Right kidney (tissue), 1 donor: ENCODE results near the gene BST1.
"Not testable (repeated sequence)": the region's sequence is repeated elsewhere in the genome, so short reads cannot be mapped to it uniquely, and the experiment has no call there.

Experiments used
- DNase-seq: peaks from one replicate; pipeline ENCODE4 v3.0.0-alpha.2; 2016

Gene BST1

DNA sequence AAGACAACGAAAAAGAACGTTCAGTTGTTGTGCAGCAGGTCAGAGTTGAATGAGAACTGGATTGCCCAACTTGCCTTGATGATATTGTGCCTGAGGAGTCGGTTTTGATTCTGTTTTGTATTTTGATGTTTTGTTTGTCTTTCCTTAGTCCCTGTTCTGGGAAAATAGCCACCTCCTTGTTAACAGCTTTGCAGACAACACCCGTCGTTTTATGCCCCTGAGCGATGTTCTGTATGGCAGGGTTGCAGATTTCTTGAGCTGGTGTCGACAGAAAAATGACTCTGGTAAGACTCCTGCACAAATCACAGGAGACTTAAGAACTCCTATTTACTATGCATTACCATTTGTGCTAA is 4.5 kb downstream of the BST1 start:
- no peak for DNase-seq

DNA sequence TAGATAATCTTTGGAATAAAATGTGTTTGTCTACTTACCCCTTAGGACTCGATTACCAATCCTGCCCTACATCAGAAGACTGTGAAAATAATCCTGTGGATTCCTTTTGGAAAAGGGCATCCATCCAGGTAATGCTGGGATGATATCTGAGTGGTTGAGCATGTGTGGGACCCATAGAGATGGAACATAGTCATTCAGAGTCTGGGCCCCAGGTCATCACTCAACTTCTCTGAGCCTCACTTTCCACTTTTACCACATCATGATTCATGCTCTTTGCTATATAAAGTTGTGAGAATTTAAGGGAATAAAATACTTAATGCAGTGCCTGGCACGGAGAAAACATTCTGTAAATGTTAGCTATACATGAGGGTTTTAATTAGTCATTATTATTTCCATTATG is 8.9 kb downstream of the BST1 start:
- no peak for DNase-seq

DNA sequence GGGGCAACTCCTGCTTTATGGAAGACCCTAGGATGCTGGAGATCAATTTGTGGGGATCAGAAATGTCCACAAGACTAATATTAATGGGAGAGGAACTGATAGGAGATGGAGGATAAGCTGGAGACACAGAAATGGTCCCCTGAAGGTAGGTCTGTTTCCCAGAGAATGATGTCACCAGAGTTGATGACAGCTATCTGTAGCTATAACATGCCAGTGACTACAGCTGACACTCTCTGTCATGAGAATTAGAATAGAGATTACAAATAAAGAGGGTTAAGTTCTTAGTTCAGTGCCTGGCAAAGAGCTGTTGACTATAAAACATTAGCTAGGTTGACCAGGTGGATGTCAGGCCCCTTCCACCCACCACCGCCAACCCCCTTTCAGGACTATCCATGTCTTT is 9.3 kb downstream of the BST1 start:
- no peak for DNase-seq

DNA sequence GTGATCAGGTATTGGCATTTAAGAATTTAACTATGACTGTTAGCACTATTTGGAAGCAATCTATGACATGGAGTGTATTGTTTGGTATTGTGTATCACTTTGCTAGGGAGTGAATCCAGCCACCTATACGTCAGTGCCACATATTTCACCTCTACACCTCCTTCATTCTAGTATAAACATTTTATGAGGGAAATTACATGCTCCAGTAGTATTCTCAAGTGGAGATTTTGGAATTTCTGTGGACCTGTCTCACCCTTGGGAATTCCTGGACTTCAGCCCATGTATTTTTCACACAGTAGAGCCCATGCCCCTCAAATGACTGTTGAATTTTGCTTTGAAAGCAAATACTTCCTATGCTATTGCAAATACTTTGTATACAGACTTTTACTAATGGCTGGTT is 11.3 kb downstream of the BST1 start:
- no peak for DNase-seq

DNA sequence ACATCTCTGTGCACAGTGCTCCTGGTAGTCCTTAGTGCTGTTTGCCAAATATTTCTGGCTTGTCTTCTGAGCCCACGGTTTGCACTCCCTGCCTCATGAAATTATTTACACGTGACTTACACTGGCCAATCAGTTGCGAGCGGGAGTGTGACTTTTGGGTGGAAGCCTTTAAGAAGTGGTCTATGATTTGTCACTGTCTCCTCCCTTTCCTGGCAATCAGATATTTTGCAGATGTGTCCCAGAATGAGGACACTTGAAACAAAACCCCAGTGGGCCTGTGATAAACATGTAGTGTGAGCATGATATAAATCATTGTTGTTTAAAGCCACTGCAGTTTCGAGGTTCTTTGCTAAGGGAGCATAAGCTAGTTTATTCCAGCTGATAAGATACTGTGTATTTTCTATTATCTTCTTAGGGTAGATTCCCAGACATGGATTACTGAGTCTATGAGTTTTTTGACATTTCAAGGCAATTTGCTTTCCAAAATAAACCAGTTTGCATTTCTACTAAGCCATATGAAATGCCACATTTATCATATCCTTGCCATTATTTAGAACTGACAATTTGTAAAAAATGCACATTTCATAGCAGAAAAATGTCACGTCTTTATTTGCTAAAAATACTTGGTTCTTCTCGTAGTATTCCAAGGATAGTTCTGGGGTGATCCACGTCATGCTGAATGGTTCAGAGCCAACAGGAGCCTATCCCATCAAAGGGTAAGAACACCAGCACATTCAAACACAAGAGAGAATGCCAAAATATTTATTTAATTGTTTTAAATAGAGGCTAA is 12.0 kb downstream of the BST1 start:
- no peak for DNase-seq

DNA sequence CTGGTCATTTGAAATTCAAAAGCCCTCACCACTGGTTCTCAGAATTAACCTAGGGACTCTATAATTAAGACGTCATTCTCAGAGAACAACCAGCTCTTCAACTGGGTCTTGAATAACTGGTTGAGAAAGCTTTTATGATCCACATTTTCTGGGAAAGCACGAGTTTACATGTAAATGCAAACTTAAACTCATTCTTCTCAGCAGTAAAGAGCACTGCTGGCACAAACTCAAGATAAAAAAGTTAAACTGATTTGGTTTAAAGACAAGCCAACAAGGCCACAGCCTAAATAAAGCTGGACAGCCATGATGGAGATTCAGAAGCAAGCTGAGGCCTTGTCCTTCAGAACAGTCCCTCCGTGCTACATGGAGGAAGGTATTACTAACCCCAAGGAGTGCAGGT is 13.2 kb downstream of the BST1 start:
- no peak for DNase-seq

DNA sequence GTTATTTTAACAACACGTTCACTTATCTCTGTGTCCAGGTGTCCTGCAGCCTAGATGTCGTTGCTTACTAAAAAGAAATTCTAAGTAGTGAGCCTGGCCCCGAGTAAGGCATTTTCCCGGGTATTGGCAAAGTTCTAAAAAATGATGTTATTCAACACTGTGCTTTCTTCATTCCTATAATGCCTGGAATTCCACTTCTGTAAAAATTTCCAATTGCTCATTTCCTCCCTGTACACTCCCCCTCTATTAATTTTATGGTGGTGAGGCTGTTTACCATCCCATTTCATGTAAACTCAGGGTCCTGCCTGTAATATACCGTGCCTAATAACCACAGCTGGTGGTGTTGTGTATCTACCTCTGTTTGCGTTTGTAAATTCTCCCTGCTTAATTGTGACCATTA is 14.2 kb downstream of the BST1 start:
- DNase-seq, result no peak

DNA sequence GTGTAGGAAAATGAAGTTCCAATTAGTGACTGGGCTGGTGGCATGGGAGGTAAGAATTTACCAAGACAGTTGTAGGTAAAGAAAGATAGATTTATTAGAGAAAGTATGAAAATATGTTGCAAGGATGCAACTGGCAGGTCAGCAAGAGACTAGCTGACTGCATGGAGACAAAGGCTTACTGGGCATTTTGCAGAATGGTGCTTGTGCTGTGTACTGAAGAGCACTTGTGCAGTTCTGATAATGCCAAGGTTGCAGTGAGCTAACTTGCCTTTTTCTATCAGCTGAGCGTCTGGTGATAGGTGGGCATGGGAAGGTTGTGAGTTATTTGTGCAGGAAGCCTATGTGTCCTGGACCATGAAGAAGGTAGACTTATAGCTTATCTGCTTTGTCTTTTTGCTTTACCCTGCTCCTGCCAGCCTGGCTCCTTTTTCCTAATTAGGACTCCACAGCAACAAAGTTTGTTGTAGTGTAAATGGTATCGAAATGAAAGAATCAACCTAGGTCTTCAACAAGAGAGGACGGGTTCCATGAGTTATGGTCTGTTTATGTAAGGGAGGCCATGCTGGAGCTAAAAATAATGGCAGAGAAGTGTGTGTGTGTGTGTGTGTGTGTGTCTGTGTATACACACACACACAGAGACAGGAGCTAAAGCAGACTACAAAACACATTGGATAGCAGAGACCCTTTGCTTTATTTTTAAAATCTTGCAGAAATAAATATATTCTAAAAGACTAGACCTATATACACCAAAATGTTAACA is 15.0 kb downstream of the BST1 start:
- no peak for DNase-seq

DNA sequence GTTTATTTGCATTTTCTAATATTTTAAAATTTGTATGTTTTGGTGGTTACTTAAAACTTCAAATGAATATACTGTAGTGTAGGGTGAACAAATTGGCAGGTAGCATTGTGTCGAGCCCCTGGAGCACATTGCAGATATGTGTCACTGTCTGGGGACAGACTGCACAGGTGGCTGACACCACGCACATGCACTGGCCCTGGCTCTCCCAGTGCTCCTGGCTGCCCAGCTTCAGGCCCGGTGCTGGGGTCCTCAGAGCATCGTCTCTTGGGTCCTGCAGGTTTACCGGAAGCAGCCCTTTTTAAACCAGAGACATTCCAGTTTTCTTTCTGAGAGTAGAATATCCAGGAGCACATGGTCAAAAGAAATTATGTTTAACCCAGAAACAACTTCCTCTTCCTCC is 15.6 kb downstream of the BST1 start:
- DNase-seq, result no peak

DNA sequence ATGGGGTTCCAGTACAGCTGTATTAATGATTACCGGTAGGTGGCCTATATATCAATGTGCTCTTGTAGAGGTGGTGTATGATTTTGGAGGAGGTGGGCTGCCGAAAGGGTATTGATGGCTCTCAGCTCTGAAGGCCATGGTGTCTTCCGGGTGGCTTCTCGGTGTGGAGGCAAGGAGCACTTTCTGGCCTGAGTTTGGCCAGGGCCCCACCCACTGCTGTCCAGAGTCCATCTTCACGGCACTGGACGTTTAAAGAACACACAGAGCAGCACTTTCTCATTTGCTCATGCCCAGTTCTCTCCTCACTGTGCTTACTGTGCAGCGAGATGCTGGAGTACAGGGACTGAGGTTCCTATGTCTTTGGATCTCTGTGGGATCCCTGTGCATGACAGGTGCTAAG is 16.1 kb downstream of the BST1 start:
- DNase-seq, result no peak

DNA sequence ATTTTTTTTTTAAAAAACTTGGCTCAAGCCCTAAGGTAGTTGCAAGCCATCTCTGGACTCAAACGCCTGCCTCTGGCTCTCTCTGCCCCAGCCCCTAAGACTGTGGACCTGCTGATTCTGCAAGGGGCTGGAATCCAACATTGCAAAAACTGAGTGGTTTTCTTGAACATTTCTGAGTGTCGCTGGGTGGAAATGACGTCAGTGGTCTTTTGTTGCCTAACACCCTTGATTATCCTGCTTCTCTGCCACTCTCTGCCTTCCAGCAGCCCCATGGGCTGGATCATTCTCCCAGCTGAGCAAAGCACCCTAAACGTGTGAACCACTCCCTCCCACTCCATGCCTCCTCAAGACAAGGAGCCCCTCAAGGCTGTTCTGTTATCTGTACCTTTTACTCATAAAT is 16.6 kb downstream of the BST1 start:
- no peak for DNase-seq

DNA sequence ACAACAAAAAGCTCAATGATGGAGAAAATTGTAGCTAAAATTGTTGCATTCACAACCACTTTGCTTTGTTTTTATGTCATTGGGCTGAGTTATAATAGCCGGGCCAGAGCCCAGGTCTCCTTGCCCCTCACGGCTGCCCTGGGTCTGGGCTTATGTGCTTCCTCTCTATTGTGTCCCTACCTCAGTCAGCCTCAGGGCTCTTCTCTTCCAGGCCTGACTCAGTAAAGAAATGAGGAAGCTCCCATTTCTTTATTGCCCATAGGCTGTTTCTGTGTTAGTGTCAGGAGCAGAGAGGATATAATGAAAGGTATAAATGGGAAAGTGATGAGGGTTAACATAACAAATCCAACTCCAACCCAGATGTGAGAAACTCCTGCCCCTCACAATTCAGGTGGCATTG is 18.0 kb downstream of the BST1 start:
- DNase-seq, result no peak

DNA sequence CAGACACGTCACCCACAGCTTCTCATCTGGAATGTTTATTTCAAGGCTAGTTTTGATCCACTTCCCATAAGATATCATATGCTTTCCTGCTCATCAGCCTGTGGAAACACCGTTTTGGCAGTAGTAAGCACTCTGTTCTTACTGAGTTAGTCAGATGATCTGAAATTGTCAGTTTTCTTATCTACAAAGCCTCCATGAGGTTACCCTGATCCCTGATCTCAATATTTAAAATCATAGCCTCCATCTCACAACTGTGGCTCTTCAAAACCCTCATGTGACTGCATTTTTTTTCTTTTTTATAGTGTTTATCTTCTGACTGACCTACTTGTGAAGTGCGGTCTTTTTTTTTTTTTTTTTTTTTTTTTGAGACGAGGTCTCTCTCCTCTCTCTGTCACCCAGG is 22.7 kb downstream of the BST1 start:
- DNase-seq, result no peak

DNA sequence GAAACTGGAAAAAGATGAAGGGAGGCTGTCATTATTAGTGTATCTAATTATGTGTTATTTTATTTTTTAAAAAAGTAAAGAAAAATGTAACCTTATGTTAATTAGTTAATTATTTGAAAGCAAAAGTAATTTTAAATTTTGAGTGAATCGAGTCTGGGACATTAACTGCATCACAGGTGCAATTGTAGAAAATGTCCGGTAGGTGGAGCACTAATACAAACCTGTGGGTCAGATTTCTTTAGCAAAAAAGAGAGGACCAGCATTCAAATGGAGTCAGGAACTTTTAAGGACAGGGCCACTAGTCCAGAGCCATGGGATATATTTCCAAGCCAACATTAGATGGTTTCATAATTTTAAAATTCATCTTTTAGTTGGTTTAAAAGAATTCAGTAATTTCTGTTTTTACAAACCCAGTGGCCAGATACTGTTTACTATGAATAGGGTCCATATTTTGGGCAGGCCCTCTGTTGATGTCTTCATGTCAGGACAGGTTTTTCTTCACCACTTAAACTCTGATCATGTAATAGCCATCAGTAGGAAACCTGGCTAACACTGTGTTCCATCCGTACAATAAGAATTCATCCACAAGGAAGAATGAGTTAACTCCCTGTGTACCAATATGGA is 27.2 kb downstream of the BST1 start:
- no peak for DNase-seq

DNA sequence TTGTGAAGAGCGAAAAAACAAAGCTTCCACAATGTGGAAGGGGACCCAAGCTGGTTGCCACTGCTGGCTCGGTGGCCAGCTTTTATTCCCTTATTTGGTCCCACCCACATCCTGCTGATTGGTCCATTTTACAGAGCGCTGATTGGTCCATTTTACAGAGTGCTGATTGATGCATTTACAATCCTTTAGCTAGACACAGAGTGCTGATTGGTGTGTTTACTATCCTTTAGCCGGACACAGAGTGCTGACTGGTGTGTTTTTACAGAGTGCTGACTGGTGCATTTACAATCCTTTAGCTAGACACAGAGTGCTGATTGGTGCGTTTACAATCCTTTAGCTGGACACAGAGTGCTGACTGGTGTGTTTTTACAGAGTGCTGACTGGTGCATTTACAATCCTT is 30.2 kb downstream of the BST1 start:
- not testable (repeated sequence) for DNase-seq

DNA sequence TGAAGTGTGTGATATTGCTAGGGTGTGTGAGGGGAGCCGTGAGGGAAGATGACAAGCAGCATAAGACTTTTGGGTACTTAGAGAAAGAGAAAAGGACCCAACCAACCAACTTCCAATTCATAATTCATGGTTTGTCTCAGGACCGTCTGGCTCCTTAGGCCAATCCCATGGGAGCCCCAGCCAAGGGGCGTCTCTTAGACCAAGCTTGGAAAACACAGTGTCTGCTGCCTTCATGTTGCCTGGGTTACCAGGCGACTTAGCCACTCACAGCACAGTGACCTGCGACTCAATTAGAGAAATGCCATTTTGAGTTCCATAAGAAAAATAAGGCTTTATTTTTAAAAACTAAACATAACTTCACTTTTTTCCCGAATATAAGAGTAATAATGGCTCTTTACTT is 32.7 kb downstream of the BST1 start:
- no peak for DNase-seq

DNA sequence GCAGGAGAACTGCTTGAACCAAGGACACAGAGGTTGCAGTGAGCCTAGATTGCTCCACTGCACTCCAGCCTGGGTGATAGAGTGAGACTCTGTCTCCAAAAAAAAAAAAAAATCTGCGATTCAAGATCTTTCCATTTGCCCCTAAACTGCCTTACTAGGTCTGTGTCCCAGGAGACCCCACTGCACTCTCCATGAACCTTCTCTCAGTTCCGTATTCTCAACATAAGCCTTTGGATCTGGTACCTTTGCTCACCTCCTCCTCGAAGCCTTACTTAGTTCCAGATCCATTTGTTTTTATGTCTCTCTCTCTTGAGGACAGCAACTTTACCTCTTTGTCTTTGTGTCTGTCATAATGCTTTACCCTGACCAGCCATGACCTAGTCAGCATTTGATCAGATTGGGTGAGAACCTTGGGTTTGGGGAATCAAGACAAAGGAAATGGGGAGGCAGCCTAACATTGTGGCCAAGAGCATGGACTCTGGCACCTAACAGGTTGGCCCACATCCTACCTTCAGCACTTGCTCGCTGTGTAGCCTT is 33.7 kb downstream of the BST1 start:
- DNase-seq, result no peak

DNA sequence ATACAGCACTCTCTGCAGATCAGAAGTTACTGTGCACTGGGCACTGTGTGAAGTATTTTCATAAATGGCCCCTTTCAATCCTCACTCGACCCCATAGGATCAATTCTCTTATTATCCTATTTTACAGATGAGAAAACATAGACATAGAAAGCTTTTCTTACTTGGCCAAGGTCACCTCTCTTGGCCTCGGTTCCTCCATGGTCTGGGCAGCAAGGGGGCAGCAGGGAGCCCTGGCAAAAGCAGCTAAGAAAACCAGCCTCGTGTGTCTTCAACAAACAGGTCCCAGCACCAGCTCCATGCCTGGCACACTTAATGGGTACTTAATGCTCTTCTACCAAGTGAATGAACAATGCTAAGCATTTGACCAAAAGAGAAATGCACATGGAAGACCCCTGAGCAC is 34.4 kb downstream of the BST1 start:
- DNase-seq, result no peak

DNA sequence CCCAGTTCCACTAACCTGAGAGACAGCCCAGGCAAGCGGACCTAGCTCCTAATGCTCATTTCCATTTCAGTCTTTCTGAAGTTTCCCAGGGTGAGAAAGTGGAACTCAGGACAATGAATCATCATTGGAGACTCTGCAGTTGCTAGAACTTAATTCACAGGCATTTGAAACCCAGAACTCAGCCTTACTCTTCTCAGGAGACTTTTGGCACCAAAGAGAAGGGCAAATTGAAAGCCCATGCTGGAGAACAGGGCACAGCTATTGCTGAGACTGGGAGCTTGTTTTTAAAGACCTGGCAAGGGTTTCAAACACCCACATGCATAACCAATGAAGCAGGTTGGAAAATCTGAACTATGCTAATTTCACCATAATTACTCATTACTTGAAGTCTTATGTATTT is 36.0 kb downstream of the BST1 start:
- no peak for DNase-seq

DNA sequence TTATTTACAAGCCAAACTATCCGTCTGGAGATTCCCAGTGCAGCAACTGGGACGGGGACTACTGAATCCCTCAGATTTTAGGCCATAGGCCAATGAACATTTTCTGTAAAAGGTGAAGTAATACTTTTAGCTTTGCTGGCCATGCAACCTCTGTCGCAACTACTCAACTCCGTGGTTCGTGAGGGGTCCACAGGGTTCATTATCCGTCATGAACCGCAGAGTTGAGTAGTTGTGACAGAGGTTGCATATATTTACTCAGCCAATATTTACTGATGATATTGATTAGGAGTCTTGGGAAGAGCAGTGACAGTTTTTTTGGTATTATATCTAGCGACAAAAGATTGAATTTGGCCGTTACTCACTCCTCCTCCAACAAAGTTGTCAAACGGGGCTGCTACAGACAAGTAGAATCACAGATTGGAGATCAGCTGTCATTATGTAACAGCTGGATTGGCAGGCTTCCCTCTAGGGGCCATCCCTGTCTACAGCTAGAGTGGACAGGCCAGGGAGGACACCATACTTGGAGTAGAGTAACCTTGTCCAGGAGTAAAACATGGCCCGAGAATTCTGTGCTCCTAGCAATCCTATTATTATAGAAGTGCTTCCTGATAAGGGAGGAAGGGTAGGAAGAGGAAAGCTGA is 38.0 kb downstream of the BST1 start:
- no peak for DNase-seq

DNA sequence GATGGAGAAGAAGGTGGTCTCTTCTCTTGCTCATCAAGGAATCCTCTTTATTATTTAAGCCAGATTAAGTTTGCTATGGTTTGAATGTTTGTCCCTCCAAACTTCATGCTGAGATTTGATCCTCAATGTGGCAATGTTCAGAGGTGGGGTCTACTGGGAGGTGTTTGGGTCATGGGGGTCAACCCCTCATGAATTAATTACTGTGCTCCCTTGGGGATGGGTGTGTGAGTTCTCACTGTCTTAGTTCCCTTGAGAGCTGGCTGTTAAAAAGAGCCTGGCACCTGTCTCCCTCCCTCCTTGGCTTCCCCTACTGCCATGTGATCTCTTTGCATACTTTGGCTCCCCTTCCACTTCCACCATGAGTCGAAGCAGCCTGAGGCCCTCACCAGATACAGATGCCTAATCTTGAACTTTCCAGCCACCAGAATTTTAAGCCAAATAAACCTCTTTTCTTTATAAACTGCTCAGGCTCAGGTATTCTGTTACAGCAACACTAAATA is 39.3 kb downstream of the BST1 start:
- DNase-seq, result no peak

DNA sequence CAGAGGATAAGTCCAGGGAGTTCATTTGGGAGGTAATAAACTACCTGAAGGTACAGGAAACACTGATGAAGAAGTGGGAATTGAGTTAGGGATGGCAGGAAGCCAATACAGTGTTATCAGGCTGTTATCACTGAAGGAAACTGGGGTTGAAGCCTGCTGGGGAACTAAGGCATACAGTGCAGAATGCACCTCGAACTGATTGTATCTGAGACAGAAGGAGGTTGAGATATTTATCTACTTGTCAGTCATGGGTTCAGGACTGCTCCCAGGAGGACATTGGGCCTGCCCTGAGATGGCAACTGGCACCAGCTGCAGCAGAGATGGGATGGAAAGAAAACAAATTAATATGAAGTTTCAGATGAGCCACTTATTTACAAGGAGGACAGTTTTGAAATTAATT is 39.8 kb downstream of the BST1 start:
- DNase-seq, result no peak

DNA sequence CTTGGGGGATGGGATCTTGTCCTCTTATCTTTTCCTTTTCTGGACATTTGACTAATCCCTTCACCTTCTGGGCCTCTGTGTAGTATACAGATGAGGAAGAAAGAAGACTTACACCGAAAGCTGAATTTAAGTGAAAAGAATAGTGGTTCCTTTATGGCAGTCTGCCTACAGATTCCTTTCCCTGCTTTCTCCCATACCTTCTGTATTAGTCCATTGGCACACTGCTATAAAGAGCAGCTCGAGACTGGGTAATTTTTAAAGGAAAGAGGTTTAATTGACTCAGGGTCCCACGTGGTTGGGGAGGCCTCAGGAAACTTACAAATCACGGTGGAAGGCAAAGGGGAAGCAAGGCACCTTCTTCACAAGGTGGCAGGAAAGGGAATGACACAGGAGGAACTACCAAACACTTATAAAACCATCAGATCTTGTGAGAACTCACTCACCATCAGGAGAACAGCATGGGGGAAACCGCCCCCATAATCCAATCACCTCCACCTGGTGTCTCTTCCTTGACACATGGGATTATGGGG is 41.2 kb downstream of the BST1 start:
- no peak for DNase-seq
